Naive thymus-derived CD4-positive, alpha-beta T cell (primary cell): ENCODE results near the gene AMIGO3. TPM values are rescaled to one million over a fixed set of nuclear protein-coding genes. Genes with fewer than 3 reads are reported as not detected.
"Not testable (repeated sequence)": the region's sequence is repeated elsewhere in the genome, so short reads cannot be mapped to it uniquely, and the experiment has no call there.

Source experiments
- ATAC-seq: fragments of 150-1000 bp; cut with Tn5 transposase; 2 replicates; pipeline ENCODE4 v1.10.0; 2021; ENCODE audit warnings: mild to moderate bottlenecking, moderate library complexity
- CTCF ChIA-PET: fragments of 350-600 bp; sonication (Branson Sonifier 250); formaldehyde crosslinking; loops from one replicate; lab custom pipeline; 2021; ENCODE audit warnings: antibody characterized with exemption; lab: Charles Lee
- POLR2A ChIA-PET: fragments of 350-600 bp; sonication (Branson Sonifier 250); formaldehyde crosslinking; loops from one replicate; lab custom pipeline; 2021; ENCODE audit warnings: antibody characterized with exemption, inconsistent platforms; lab: Charles Lee
- DNase-seq, 9 donors: peaks; one replicate each; pipeline versions ENCODE4 v3.0.0 to v3.0.0-alpha.2; 2020 to 2022; ENCODE audit warnings: mixed read lengths in 1 of 9
- H3K27ac ChIP-seq: one replicate; pipeline ENCODE4 v1.7.0; 2013; ENCODE audit warnings: mild to moderate bottlenecking, low read depth, low read length, moderate library complexity
- H3K27me3 ChIP-seq, 2 donors: one replicate each; pipeline ENCODE4 v1.7.0; 2013; ENCODE audit warnings: low read length in 2 of 2, mild to moderate bottlenecking in 2 of 2, moderate library complexity in 2 of 2; ENCODE audit not compliant: control insufficient read depth in 2 of 2, insufficient read depth in 2 of 2
- H3K36me3 ChIP-seq, 3 experiments: 1 replicate in 2 of 3; 2 replicates in 1 of 3; pipeline ENCODE4 v1.7.0; 2013; ENCODE audit warnings: low read length in 3 of 3, mild to moderate bottlenecking in 3 of 3, moderate library complexity in 1 of 3; ENCODE audit not compliant: insufficient read depth in 3 of 3, control insufficient read depth in 2 of 3
- H3K4me1 ChIP-seq, 2 donors: one replicate each; pipeline ENCODE4 v1.7.0; 2013; ENCODE audit warnings: low read length in 2 of 2, mild to moderate bottlenecking in 2 of 2, moderate library complexity in 1 of 2; ENCODE audit not compliant: control insufficient read depth in 2 of 2, insufficient read depth in 2 of 2
- H3K4me3 ChIP-seq: 2 replicates; pipeline ENCODE4 v1.7.0; 2013; ENCODE audit warnings: mild to moderate bottlenecking, low read length
- H3K9me3 ChIP-seq, 3 experiments: 1 replicate in 2 of 3; 2 replicates in 1 of 3; pipeline ENCODE4 v1.7.0; 2013; ENCODE audit warnings: low read length in 3 of 3; ENCODE audit not compliant: control insufficient read depth in 2 of 3
- H3K27ac Mint-ChIP-seq, 9 donors: one replicate each; pipeline ENCODE4 v1.8.0; 2020 to 2022; ENCODE audit warnings: mixed read lengths in 9 of 9, mild to moderate bottlenecking in 8 of 9, moderate library complexity in 5 of 9, inconsistent platforms in 2 of 9
- H3K27me3 Mint-ChIP-seq, 5 donors: one replicate each; pipeline ENCODE4 v1.8.0; 2021 to 2022; ENCODE audit warnings: mixed read lengths in 5 of 5, mild to moderate bottlenecking in 1 of 5
- H3K36me3 Mint-ChIP-seq, 5 donors: one replicate each; pipeline ENCODE4 v1.8.0; 2020 to 2022; ENCODE audit warnings: mixed read lengths in 5 of 5, mild to moderate bottlenecking in 3 of 5, inconsistent platforms in 1 of 5
- H3K4me1 Mint-ChIP-seq, 7 donors: one replicate each; pipeline ENCODE4 v1.8.0; 2020 to 2022; ENCODE audit warnings: mixed read lengths in 7 of 7, mild to moderate bottlenecking in 3 of 7, inconsistent platforms in 1 of 7
- H3K4me3 Mint-ChIP-seq, 10 donors: one replicate each; pipeline ENCODE4 v1.8.0; 2020 to 2022; ENCODE audit warnings: mild to moderate bottlenecking in 10 of 10, mixed read lengths in 10 of 10, moderate library complexity in 6 of 10, inconsistent platforms in 2 of 10
- H3K9me3 Mint-ChIP-seq, 11 donors: one replicate each; pipeline ENCODE4 v1.8.0; 2020 to 2022; ENCODE audit warnings: mixed read lengths in 11 of 11, mild to moderate bottlenecking in 4 of 11, inconsistent platforms in 1 of 11, moderate library complexity in 1 of 11
- intact Hi-C, 2 donors: fragments of 100-400 bp; cut with micrococcal nuclease; formaldehyde crosslinking; loops; one replicate each; pipeline ENCODE4 v1.15.1; 2023
- polyA plus RNA-seq, 2 donors: library from polyadenylated mRNA; unstranded; fragments of 300-500 nt; fragmentation: Illumina TruSeq; gene quantifications; one replicate each; pipeline ENCODE4 v1.2.3, GENCODE V29; 2021
- total RNA-seq, 6 experiments: library from RNA in 5 of 6; stranded (reverse) in 5 of 6; gene quantifications; 1 replicate in 5 of 6; 2 replicates in 1 of 6; pipeline ENCODE4 v1.2.3 and lab custom pipeline; 2021 to 2026

The AMIGO3 gene
- total and polyA plus RNA-seq, 7 experiments from 2014 or later, result 0.16 to 1.8 (median 0.41) TPM; not detected in 3

- H3K36me3 Mint-ChIP-seq, result peaks cover 0 to 12% (median 5%) of the 10 kb centered on the region in 5 donors
- intact Hi-C loops, CTCF ChIA-PET, H3K4me3 Mint-ChIP-seq, H3K27ac ChIP-seq, DNase-seq, H3K27me3 Mint-ChIP-seq, H3K4me1 ChIP-seq, H3K9me3 Mint-ChIP-seq, ATAC-seq, H3K27me3 ChIP-seq, POLR2A ChIA-PET, H3K4me3 ChIP-seq, H3K27ac Mint-ChIP-seq, H3K9me3 ChIP-seq: not testable (repeated sequence)
- peaks cover 0 to 49% (median 18%) of the 10 kb centered on the region in 3 experiments for H3K36me3 ChIP-seq
- peaks cover 9 to 25% (median 15%) of the 10 kb centered on the region in 7 donors for H3K4me1 Mint-ChIP-seq
These were observed 35.0 kb downstream of the AMIGO3 start for GRCh38 chr3:49684453-49684852.

DNA sequence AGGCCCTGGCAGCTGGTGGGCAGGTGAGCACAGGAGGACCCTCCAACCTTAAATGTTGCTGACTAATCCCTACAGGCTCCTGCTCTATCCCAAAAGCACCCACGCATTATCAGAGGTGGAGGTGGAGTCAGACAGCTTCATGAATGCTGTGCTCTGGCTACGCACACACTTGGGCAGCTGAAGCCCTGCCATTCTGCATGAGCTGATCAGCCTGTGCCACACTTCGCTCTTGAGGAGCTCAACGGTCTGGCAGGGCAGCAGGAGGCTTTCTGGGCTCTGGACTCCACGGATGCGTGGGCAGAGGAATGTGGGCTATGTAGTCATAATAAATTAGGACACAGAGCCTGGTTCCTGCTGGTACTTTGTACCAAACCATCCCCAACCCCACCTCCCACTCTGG is 36.3 kb downstream of the AMIGO3 start:
- H3K4me1 Mint-ChIP-seq, result peaks cover 0 to 15% (median 10%) of the 10 kb centered on the region in 7 donors
- POLR2A ChIA-PET, result interaction anchor here (0.8 kb wide), 1 partner anchor 35 kb away, joined by 3 read pairs; no protein-coding TSS in a partner anchor

DNA sequence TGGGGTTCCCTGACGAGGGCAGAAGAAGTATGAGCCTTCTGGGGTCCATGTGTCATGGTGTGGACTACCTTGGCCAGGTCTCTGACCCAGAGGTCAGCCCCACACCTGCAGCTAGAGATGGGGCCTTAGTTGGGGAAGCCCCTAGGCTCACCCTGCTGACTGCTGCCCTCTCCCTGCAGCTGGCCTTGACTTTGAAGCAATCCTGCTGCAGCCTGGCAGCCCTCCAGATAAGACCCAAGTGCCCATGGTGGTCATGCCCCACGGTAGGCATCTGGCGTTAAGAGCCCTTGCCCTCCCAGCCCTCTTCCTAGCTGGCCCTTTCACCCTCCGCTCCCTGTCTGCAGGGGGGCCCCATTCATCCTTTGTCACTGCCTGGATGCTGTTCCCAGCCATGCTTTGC is 37.9 kb downstream of the AMIGO3 start:
- POLR2A ChIA-PET, result no interaction called here
- Histone ChIP-seq H3K27ac (no peak overlapping the region), H3K4me3 (no peak overlapping the region), H3K36me3 (peaks cover 9 to 77% (median 31%) of the 10 kb centered on the region in 3 experiments), H3K4me1 (peaks cover 0 to 6% of the 10 kb centered on the region in 2 donors), H3K9me3 (no peaks in the 10 kb centered on the region), H3K27me3 (no peaks in the 10 kb centered on the region)
- H3K27ac Mint-ChIP-seq, result no peak overlapping the region
- CTCF ChIA-PET, result interaction anchor here (0.8 to 2.0 kb wide), 2 partner anchors 11 to 141 kb away, joined by 3 to 5 read pairs; no protein-coding TSS in a partner anchor
- intact Hi-C loops, result no loop called here
- peaks cover 0 to 23% (median 13%) of the 10 kb centered on the region in 7 donors for H3K4me1 Mint-ChIP-seq
- DNase-seq (no peak), ATAC-seq (no peak)
- no peaks in the 10 kb centered on the region for H3K9me3 Mint-ChIP-seq
- peaks cover 0 to 20% (median 9%) of the 10 kb centered on the region in 5 donors for H3K36me3 Mint-ChIP-seq
- no peaks in the 10 kb centered on the region for H3K27me3 Mint-ChIP-seq
- no peak overlapping the region for H3K4me3 Mint-ChIP-seq

More for the DNA sequence above, 36.3 kb downstream of the AMIGO3 start:
- H3K36me3 Mint-ChIP-seq, result peaks cover 0 to 15% (median 7%) of the 10 kb centered on the region in 5 donors
- peaks cover 0 to 2% (median 0%) of the 10 kb centered on the region in 11 donors for H3K9me3 Mint-ChIP-seq
- no peak overlapping the region for H3K27ac ChIP-seq
- DNase-seq (no peak), ATAC-seq (no peak)
- CTCF ChIA-PET, result interaction anchor here (1.0 kb wide), 1 partner anchor 11 kb away, joined by 5 read pairs; no protein-coding TSS in a partner anchor
- H3K27me3 ChIP-seq, result no peaks in the 10 kb centered on the region
- H3K27ac Mint-ChIP-seq, result no peak overlapping the region
- H3K27me3 Mint-ChIP-seq, result peaks cover 0 to 5% (median 0%) of the 10 kb centered on the region in 5 donors
- no peaks in the 10 kb centered on the region for H3K9me3 ChIP-seq
- H3K4me3 ChIP-seq, result no peak overlapping the region
- H3K4me3 Mint-ChIP-seq, result no peak overlapping the region
- H3K36me3 ChIP-seq, result peaks cover 9 to 61% (median 28%) of the 10 kb centered on the region in 3 experiments
- intact Hi-C loops, result no loop called here
- H3K4me1 ChIP-seq, result no peaks in the 10 kb centered on the region

- Mint-ChIP-seq H3K9me3 (no peaks in the 10 kb centered on the region), H3K36me3 (peaks cover 0 to 23% (median 9%) of the 10 kb centered on the region in 5 donors), H3K27me3 (no peaks in the 10 kb centered on the region), H3K27ac (no peak overlapping the region), H3K4me1 (peaks cover 0 to 27% (median 17%) of the 10 kb centered on the region in 7 donors), H3K4me3 (no peak overlapping the region)
- H3K27me3 ChIP-seq, result no peaks in the 10 kb centered on the region
- no peak overlapping the region for H3K27ac ChIP-seq
- no peaks in the 10 kb centered on the region for H3K9me3 ChIP-seq
- intact Hi-C loops, result no loop called here
- peaks cover 0 to 10% of the 10 kb centered on the region in 2 donors for H3K4me1 ChIP-seq
- peaks cover 9 to 80% (median 31%) of the 10 kb centered on the region in 3 experiments for H3K36me3 ChIP-seq
- ATAC-seq (no peak), DNase-seq (no peak)
- no peak overlapping the region for H3K4me3 ChIP-seq
- CTCF ChIA-PET, result interaction anchor here (0.8 to 2.0 kb wide), 2 partner anchors 10 to 141 kb away, joined by 3 to 5 read pairs; no protein-coding TSS in a partner anchor
- POLR2A ChIA-PET, result no interaction called here
These were observed 38.3 kb downstream of the AMIGO3 start for GRCh38 chr3:49681232-49681522.

DNA sequence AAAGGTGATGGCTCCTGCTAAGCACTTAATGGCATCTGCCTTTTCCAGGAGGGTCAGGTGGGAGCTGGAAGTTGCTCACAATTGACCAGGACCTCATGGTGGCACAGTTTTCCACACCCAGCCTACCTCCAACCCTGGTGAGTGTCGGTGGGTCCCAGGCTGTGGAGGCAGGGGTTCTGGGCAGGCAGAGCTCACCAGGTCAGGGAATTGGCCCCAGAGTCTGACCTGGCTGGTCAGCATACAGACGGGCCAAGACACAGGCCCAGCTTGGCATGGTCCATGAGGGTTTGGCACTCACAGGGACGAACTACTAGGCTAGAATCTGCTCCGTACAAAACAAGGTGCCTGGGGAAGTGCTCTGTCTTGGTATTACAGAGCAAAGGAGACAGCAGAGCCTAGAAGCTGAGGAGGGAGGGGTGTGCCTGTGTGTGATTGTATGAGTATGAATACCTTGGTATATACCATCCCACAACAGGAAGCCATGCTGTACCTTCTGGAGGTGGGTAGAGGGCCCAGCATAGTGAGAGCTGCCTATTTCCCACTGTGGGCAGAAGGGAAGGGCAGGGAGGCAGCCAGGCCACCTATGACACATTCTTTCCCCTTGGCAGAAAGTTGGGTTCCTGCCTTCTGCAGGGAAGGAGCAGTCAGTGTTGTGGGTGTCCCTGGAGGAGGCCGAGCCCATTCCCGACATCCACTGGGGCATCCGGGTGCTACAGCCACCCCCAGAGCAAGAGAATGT is 38.8 kb downstream of the AMIGO3 start:
- Histone ChIP-seq H3K27ac (no peak overlapping the region), H3K36me3 (peaks cover 9 to 86% (median 31%) of the 10 kb centered on the region in 3 experiments), H3K4me1 (peaks cover 0 to 15% of the 10 kb centered on the region in 2 donors), H3K9me3 (no peaks in the 10 kb centered on the region), H3K4me3 (no peak overlapping the region), H3K27me3 (no peaks in the 10 kb centered on the region)
- H3K36me3 Mint-ChIP-seq, result peaks cover 0 to 25% (median 9%) of the 10 kb centered on the region in 5 donors
- CTCF ChIA-PET, result interaction anchor here (0.5 to 2.0 kb wide), 2 partner anchors 12 to 141 kb away, joined by 3 to 5 read pairs; no protein-coding TSS in a partner anchor
- DNase-seq (no peak), ATAC-seq (no peak)
- H3K4me3 Mint-ChIP-seq, result peak overlapping the region in 1 of 10 donors; percentile 39
- POLR2A ChIA-PET, result interaction anchor here (1.1 kb wide), 1 partner anchor 43 kb away, joined by 3 read pairs; no protein-coding TSS in a partner anchor
- no peaks in the 10 kb centered on the region for H3K9me3 Mint-ChIP-seq
- no peak overlapping the region for H3K27ac Mint-ChIP-seq
- peaks cover 2 to 32% (median 22%) of the 10 kb centered on the region in 7 donors for H3K4me1 Mint-ChIP-seq
- intact Hi-C loops, result no loop called here
- no peaks in the 10 kb centered on the region for H3K27me3 Mint-ChIP-seq

DNA sequence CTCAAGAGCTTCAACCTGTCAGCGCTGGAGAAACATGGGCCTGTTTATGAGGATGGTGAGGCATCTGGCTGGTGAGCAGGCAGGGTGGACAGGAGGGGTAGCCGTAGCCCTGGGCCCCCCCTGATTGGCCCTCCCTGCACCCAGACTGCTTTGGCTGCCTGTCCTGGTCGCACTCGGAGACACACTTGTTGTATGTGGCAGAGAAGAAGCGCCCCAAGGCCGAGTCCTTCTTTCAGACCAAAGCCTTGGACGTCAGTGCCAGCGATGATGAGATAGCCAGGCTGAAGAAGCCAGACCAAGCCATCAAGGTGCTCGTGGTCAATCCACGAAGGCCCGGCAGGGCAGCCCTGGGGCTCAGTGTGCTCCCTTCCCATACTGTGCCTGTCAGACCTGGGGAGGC is 43.6 kb downstream of the AMIGO3 start:
- Mint-ChIP-seq H3K27ac (peak overlapping the region in 3 of 9 donors; percentile 19 to 99 (median 37)), H3K27me3 (no peaks in the 10 kb centered on the region), H3K4me3 (peak overlapping the region in 8 of 10 donors; percentile 90 to 97 (median 94)), H3K9me3 (no peaks in the 10 kb centered on the region), H3K4me1 (peaks cover 22 to 57% (median 43%) of the 10 kb centered on the region in 7 donors), H3K36me3 (peaks cover 0 to 25% (median 9%) of the 10 kb centered on the region in 5 donors)
- H3K4me3 ChIP-seq, result no peak overlapping the region
- ATAC-seq (no peak), DNase-seq (no peak)
- ChIA-PET POLR2A (no interaction called here), CTCF (interaction anchor here (0.9 kb wide), 1 partner anchor 136 kb away, joined by 6 read pairs; no protein-coding TSS in a partner anchor)
- peaks cover 9 to 58% (median 23%) of the 10 kb centered on the region in 3 experiments for H3K36me3 ChIP-seq
- no peak overlapping the region for H3K27ac ChIP-seq
- H3K9me3 ChIP-seq, result no peaks in the 10 kb centered on the region
- intact Hi-C loops, result loop anchor here in 1 of 2 donors (2.0 to 10.0 kb wide), 2 partner anchors 669 to 889 kb away; partner anchors contain the start of genes C3orf18, HEMK1 and WDR6
- peaks cover 16 to 31% of the 10 kb centered on the region in 2 donors for H3K4me1 ChIP-seq
- no peaks in the 10 kb centered on the region for H3K27me3 ChIP-seq
